Measurements from ENCODE around the gene APLNR. TPM values are rescaled to one million over a fixed set of nuclear protein-coding genes. Genes with fewer than 3 reads are reported as not detected.

Gene APLNR
- total RNA-seq, 1 experiment from 2014 or later: not detected

DNA sequence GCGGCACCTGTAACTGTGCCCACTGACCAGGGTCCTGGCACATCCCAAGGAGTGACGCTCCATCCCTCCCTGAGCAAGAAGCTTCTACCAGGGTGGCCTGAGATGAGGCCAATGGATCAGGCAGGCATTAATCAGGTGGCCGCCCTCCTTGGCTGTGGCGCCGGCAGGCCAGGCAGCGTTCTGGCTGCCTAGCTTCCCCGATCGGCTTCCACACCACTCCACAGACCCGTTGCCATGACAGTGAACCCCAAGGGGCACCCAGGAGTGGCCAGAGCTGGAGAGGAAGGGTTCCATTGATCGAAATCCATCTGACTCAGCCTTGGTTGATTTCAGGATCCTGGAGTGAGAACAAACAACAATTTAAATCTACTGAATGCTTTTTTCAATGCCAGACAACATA is 34.8 kb downstream of the APLNR start:
- DNase-seq (ENCODE audit: low read depth, low spot score): no peak
- in situ Hi-C loops (cut with HindIII; ENCODE audit: low pct_unique_long_range_greater_than_20kb, low sequenced_read_pairs): no loop called here

DNA sequence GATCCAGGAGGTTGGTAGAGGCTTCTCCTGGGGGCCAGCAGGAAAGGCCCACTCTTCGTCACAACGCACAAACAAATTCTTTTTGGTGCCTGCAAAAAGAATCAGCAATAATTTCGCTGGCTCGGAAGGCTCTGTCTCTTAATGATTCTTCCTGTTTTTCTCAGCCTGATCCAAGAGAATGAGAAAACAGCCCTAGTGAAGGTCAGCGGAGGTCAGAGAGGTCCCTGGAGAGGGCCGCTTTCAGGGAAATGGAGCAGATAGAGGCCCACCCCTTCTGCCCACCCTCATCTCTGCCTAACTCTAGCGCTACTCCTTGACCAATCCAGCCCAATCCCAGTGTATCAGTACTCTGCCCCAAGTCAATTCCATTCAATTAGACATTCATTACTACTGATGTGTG is 36.1 kb downstream of the APLNR start:
- no peak for DNase-seq (ENCODE audit: low read depth, low spot score)
- in situ Hi-C loops (cut with HindIII; ENCODE audit: low pct_unique_long_range_greater_than_20kb, low sequenced_read_pairs): no loop called here

DNA sequence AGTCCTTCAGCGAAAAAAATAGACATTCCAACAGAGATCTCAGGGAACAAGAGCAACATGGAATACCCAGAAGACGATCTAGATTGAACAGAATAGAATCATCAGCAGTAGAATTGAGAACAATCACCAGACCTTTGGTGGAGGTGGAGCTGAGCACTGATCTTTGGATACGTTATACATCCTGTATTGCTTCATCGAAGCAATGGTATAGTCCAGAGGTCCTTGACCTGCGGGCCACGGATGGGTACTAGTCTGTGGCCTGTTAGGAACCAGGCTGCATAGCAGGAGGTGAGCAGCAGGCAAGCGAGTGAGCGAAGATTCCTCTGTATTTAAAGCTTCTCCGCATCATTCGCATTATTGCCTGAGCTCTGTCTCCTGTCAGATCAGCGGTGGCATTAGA is 37.7 kb downstream of the APLNR start:
- in situ Hi-C loops (cut with HindIII; ENCODE audit: low pct_unique_long_range_greater_than_20kb, low sequenced_read_pairs): no loop called here

GRCh38 chr11:57197762-57198161 is 39.3 kb downstream of the APLNR start:
- in situ Hi-C loops (cut with HindIII; ENCODE audit: low pct_unique_long_range_greater_than_20kb, low sequenced_read_pairs): no loop called here
- no peak for DNase-seq (ENCODE audit: low read depth, low spot score)

More for the DNA sequence above, 37.7 kb downstream of the APLNR start:
- no peak for DNase-seq (ENCODE audit: low read depth, low spot score)

GRCh38 chr11:57196596-57196995 is 40.5 kb downstream of the APLNR start:
- DNase-seq (ENCODE audit: low read depth, low spot score): no peak
- in situ Hi-C loops (cut with HindIII; ENCODE audit: low pct_unique_long_range_greater_than_20kb, low sequenced_read_pairs): no loop called here

- no peak for DNase-seq (ENCODE audit: low read depth, low spot score)
- in situ Hi-C loops (cut with HindIII; ENCODE audit: low pct_unique_long_range_greater_than_20kb, low sequenced_read_pairs): no loop called here
These were observed 44.7 kb downstream of the APLNR start for GRCh38 chr11:57192316-57192715.

- no peak for DNase-seq (ENCODE audit: low read depth, low spot score)
- in situ Hi-C loops (cut with HindIII; ENCODE audit: low pct_unique_long_range_greater_than_20kb, low sequenced_read_pairs): no loop called here
These were observed 45.5 kb downstream of the APLNR start for GRCh38 chr11:57191311-57192219.

DNA sequence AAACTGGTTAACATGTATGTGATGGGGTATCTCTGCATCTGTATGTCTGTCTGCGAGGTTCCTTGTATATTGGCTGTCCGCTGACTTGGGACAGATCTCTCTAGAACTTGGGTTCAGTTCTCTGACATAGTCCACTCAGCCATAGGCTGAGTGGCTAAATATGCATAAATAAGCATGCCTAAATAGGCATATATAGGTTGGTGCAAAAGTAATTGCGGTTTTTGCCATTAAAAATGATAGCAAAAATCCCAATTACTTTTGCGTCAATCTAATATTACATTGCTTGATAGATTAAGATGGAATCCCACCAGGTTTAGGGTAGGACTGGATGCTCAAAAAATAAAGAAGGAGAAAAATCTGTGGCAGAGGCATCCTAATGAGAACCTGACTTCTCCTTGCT is 46.5 kb downstream of the APLNR start:
- in situ Hi-C loops (cut with HindIII; ENCODE audit: low pct_unique_long_range_greater_than_20kb, low sequenced_read_pairs): no loop called here
- DNase-seq (ENCODE audit: low read depth, low spot score): no peak

Other genes with a start within 250 kb of the APLNR start
- not detected in 2 replicates for gene OR5AK2, start 248.3 kb downstream of the APLNR start, total RNA-seq (2014; rRNA removed; shearing (Covaris generic))
- not detected in 2 replicates for gene LRRC55, start 55.3 kb downstream of the APLNR start, total RNA-seq (2014; rRNA removed; shearing (Covaris generic))
- 8.1 and 9.0 TPM in 2 replicates for gene TNKS1BP1, start 87.7 kb upstream of the APLNR start, total RNA-seq (2014; rRNA removed; shearing (Covaris generic))
- gene SSRP1, start 98.6 kb upstream of the APLNR start, total RNA-seq (2014; rRNA removed; shearing (Covaris generic)): 71.2 and 76.2 TPM in 2 replicates
- gene P2RX3, start 101.1 kb upstream of the APLNR start, total RNA-seq (2014; rRNA removed; shearing (Covaris generic)): not detected in 2 replicates
- not detected in 2 replicates for gene PRG3, start 143.9 kb upstream of the APLNR start, total RNA-seq (2014; rRNA removed; shearing (Covaris generic))
- gene PRG2, start 153.4 kb upstream of the APLNR start, total RNA-seq (2014; rRNA removed; shearing (Covaris generic)): not detected in 2 replicates
- 30.6 and 37.0 TPM in 2 replicates for gene SLC43A3, start 189.9 kb upstream of the APLNR start, total RNA-seq (2014; rRNA removed; shearing (Covaris generic))
- gene RTN4RL2, start 223.3 kb upstream of the APLNR start, total RNA-seq (2014; rRNA removed; shearing (Covaris generic)): 0.29 and 1.1 TPM in 2 replicates